HCEC 1CT (cell line): ENCODE measurements around the gene FMO5.
A peak's percentile ranks its signal among the peaks of the same experiment; 100 is the strongest.
"Not testable (repeated sequence)": the region's sequence is repeated elsewhere in the genome, so short reads cannot be mapped to it uniquely, and the experiment has no call there.

ENCODE experiments used
- DNase-seq: peaks from one replicate; pipeline ENCODE4 v3.0.0-alpha.2; 2017

FMO5 gene

DNA sequence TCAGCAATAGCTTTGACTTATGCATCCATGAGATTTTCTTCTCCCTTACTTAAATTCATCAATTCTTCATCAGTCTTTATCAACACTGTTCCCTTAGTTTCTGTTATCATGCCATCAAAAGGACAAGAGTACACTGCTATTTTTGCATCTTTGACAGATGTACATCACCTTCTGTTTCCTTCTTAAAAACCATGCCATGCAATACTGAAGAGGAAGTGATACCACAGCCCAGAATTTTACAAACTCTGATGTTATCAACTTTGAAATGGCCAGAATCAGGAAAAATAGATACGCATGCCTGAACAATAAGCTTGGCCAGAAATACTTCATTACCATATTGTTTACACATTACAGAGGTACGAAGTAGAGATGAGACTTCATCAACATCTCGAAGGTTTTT lies 21.1 kb downstream of the FMO5 start:
- DNase-seq, result no peak

DNA sequence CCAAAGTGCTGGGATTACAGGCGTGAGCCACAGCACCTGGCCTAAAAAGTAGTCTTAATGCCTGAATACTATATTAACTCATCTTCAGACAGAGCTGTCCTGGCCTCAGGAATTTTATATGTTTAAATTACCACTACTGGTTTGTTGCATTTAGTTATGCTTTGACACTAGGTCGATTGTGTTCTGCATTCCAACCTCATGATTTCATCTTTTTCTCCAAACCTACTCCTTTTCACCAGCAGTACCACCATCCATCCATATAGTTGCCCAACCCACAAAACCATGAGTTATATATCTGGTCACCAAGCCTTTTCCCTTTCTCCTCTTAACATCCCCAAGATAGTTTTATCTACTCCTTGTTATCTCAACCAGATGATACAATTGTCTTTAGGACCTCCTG lies 22.6 kb downstream of the FMO5 start:
- DNase-seq, result no peak

GRCh38 chr1:147201786-147202185 lies 23.4 kb downstream of the FMO5 start:
- DNase-seq, result no peak

GRCh38 chr1:147201276-147201675 lies 23.9 kb downstream of the FMO5 start:
- DNase-seq, result no peak

DNA sequence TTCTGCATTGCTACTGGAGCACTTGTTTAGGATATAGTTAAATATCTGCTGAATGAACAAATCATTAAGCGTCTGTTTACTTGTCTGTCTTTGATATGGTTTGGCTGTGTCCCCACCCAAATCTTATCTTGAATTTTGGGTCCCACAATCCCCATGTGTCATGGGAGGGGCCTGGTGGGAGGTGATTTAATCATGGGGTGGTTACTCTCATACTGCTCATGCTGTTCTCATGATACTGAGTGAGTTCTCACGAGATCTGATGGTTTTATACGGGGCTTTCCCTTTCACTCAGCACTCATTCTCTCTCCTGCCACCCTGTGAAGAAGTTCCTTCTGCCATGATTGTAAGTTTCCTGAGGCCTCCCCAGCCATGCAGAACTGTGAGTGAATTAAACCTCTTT lies 27.8 kb downstream of the FMO5 start:
- not testable (repeated sequence) for DNase-seq

- DNase-seq, result no peak
These were observed 35.6 kb downstream of the FMO5 start for GRCh38 chr1:147189514-147189913.

DNA sequence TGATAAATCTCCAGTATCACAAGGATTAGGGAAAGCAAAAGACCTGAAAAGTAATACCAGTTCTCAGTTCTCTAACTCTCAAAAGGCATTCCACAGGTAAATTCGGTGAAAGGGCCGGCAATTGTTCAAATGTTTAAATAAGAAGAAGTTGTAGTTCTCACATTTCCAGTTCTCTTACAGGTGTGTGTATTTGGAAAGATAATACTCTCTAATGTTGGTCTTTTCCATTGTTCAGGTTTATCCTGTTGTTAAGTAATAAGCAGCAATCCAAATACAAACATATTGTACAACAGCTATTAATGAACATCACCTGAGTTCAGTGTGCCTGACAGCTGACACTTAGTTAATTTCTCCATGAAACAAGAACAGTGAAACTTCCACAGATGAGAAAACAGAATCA lies 39.7 kb downstream of the FMO5 start:
- no peak for DNase-seq

- peak; percentile 66 for DNase-seq
These were observed 47.3 kb downstream of the FMO5 start for GRCh38 chr1:147177611-147178380.

DNA sequence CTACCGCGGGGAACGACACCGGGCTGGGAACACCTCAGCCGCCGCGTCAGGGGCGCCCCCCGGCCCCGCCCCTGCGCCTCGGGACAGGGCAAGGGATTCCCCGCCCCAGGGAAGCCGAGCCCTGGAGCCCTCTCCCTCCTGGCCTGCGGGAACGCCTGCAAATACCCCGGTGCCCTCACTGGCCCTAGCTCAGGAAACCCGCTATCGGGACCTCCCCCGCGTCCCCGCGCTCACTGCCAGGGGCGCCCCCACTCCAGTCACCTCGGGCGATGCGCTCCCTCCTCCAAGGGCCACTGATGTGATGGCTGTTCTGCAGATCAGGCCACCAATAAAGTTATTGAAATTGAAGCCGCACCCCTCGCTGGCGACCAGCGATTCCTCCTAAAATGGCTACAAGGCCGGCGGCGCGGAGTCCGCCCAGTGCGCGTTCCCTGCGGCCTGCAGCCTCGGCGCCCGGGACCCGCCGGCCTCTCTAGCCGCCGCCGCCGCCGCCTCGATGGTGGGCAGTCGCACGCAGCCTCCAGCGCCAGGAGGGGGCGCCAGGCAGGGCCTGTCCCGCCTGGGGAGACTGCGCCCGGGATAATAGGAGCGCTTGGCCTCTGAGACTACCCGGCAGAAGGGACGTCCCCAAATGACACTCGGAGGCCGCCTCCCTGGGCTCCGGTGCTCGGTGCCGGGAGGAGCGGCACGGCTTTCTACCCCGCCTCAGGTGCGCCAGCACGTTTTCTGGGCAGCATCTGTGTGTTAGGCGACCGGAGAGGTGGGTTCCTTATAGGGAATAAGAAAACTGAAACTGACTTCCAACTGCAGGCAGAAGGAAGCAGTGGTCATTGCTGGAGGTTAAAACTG lies 52.7 kb downstream of the FMO5 start, which contains the start of gene PRKAB2:
Gene PRKAB2 (minus strand): TSS at position 303 of the 849 bp plus-strand sequence. CDS start 326 bp downstream, outside the sequence.
- DNase-seq, result peak; percentile 98

- peak; percentile 23 for DNase-seq
These were observed 53.6 kb downstream of the FMO5 start for GRCh38 chr1:147171399-147172167.

GRCh38 chr1:147169840-147170674 lies 55.1 kb downstream of the FMO5 start:
- no peak for DNase-seq

DNA sequence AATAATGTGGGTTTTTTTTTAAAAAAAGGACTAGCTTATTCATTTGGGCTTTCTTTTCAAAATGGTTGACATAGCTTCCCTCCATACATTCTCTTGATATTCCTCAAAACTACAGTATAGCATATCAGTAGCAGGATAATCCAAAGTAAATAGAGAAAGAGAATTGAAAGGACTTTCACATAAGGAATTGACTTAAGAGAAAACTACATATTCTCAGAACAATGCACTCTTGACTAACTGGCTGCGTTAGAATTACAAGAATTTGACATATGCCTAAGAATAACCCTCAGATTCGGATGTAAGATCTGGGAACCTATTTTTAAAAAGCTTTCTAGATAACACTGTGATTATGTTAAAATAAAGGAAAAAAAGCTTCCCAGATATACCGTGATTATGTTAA lies 56.0 kb downstream of the FMO5 start:
- no peak for DNase-seq

DNA sequence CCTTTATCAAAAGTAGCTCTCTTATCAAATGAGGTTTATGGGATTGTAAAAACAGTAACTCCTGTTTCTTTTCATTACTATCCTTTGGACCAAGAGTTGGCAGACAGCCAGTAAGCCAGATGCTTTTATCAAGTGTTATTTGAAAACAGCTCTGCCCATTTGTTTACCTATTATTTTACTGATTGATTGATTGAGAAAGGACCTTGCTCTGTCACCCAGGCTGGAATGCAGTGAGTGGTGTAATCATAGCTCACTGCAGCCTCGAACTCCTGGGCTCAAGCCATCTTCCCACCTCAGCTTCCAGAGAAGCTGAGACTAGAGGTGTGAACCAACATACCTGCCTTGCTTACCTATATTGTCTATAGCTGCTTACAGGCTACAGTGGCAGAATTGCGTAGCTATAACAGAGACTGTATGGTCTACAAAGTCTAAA lies 56.5 kb downstream of the FMO5 start:
- DNase-seq, result no peak

DNA sequence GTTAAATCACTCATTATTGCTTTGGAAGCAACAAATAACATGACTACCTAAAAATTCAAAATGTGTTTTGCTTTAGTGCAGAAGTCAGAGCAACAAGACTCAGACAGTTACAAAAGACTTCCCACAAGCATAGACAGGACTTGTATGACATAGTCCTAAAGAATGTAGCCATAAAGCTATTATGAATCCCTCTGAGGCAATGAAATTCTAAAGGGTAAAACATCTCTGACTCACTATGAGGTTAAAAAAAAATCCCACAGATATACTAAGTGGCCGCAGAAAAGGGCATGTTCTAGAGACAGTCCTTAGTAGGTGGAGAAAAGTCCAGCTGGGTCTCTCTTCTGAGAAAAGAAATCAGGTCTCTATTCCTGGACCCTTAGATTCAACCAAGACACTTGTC lies 57.8 kb downstream of the FMO5 start:
- DNase-seq, result peak; percentile 98

DNA sequence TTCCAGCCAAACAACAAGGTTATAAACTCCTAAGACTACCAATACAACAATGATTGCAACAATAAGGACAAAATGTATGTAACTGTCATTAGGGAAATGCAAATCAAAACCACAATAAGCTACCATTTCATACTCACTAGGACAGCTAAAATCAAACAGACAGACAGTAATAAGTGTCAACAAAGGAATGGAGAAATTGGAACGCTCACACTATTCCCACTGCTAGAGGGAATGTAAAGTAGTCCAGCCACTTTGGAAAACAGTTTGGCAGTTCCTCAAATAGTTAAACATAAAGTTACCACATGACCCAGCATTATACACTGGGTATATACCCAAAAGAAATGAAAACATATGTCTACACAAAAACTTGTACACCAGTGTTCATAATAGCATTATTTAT lies 62.1 kb downstream of the FMO5 start:
- DNase-seq, result no peak

- no peak for DNase-seq
These were observed 63.0 kb downstream of the FMO5 start for GRCh38 chr1:147162093-147162492.

- DNase-seq, result peak; percentile 3
These were observed 68.0 kb downstream of the FMO5 start for GRCh38 chr1:147157116-147157515.

DNA sequence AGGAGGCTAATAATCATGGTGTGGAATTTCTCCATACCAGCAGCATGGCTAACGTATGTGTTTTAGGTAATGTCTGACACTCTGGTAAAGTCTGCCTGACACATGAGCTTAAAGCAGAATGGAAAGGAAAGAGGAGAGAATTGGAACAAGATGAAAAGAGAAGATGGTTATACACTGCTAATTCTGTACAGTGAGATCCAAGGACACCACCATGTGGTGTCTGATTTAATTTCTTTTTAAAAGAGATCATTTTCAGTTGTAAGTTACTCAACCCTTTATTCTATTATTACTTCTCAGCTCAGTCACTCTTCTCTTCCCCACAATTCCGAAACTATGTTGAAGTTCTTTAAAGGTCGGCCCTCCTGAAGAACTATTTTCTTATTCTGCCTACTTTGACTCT lies 68.5 kb downstream of the FMO5 start:
- no peak for DNase-seq

GRCh38 chr1:147152772-147153171 lies 72.4 kb downstream of the FMO5 start:
- DNase-seq, result no peak

DNA sequence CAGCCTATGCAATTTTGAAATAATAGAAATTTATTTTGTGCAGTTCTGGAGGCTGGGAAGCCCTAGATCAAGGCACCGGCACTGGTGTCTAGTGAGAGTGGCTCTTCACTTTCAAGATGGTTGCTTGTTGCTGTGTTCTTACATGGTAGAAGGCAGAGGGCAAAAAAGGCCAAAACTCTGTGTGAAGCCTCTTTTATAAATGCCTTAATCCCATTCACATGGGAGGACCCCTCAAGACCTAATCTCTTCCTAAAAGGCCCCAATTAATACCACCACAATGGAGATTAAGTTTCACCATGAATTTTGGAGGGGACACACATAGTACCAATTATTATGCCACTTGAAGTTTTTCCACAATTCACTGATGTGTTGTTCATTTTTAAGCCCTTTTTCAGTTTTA lies 73.9 kb downstream of the FMO5 start:
- no peak for DNase-seq

DNA sequence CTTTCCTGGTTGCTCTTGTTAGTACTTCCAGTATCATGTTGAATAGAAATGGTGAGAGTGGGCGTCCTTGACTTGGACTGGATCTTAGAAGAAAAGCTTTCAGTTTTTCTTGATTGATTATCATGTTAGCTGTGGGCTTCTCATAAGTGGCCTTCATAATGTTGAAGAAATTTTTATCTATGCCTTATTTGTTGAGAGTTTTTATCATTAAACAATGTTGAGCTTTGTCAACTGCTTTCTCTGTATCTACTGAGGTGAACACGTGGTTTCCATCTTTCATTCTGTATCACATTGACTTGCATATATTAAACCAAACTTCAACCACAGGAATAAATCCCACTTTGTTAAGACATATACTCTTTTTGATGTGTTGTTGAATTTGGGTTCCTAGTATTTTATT lies 82.3 kb downstream of the FMO5 start:
- DNase-seq, result no peak
